Suprapubic skin (tissue), 4 donors: Measurements from ENCODE around the gene GRM7. TPM values are rescaled to one million over a fixed set of nuclear protein-coding genes. Genes with fewer than 3 reads are reported as not detected.

Experiments
- DNase-seq, 2 donors: peaks; one replicate each; pipeline ENCODE4 v3.0.0-alpha.2; 2019; ENCODE audit warnings: low spot score in 2 of 2
- H3K27ac ChIP-seq: fragments of 200-600 bp; sonication (generic); one replicate; pipeline ENCODE4 v1.5.1; 2019
- H3K27me3 ChIP-seq: fragments of 200-600 bp; sonication (generic); one replicate; pipeline ENCODE4 v1.5.1; 2019
- H3K36me3 ChIP-seq: fragments of 200-600 bp; sonication (generic); one replicate; pipeline ENCODE4 v1.5.1; 2019
- H3K4me1 ChIP-seq: fragments of 200-600 bp; sonication (generic); one replicate; pipeline ENCODE4 v1.5.1; 2019
- H3K4me3 ChIP-seq: fragments of 200-600 bp; sonication (generic); one replicate; pipeline ENCODE4 v1.5.1; 2019; ENCODE audit warnings: mild to moderate bottlenecking
- H3K9me3 ChIP-seq: fragments of 200-600 bp; sonication (generic); one replicate; pipeline ENCODE4 v1.5.1; 2019
- EP300 ChIP-seq: sonication (generic); formaldehyde crosslinking; IDR thresholded peaks from one replicate; pipeline ENCODE4 v1.6.1; 2017; ENCODE audit warnings: antibody characterized with exemption
- POLR2A ChIP-seq, 2 donors: fragments of 450-650 bp; IDR thresholded peaks; one replicate each; pipeline ENCODE4 v1.6.1; 2017; ENCODE audit warnings: antibody characterized with exemption in 2 of 2, mild to moderate bottlenecking in 2 of 2, moderate library complexity in 2 of 2
- POLR2AphosphoS5 ChIP-seq, 3 donors: sonication (generic); formaldehyde crosslinking; IDR thresholded peaks; one replicate each; pipeline ENCODE4 v1.6.1; 2017; ENCODE audit warnings: antibody characterized with exemption in 3 of 3
- WGBS: methylation state at CpG from one replicate; pipeline ENCODE4 v1.1.5; 2018; 5-methylcytosine and 5-hydroxymethylcytosine counted together
- total RNA-seq, 4 donors: library from RNA; depleted of rRNA; stranded (reverse); fragments of >200 nt; gene quantifications; one replicate each; pipeline ENCODE4 v1.1.0, GENCODE V29; 2016
- TF ChIP-seq, protein P1 (sequence below), 2 donors: fragments of 200-600 bp in 1 of 2; fragments of 450-650 bp in 1 of 2; sonication (generic) in 1 of 2; IDR thresholded peaks; one replicate each; pipeline ENCODE4 v1.5.1; 2016 to 2019; ENCODE audit warnings: antibody characterized with exemption in 2 of 2, mild to moderate bottlenecking in 1 of 2, moderate library complexity in 1 of 2

The GRM7 gene
- total RNA-seq, 4 donors from 2014 or later: 0.21 to 0.48 TPM; not detected in 2

DNA sequence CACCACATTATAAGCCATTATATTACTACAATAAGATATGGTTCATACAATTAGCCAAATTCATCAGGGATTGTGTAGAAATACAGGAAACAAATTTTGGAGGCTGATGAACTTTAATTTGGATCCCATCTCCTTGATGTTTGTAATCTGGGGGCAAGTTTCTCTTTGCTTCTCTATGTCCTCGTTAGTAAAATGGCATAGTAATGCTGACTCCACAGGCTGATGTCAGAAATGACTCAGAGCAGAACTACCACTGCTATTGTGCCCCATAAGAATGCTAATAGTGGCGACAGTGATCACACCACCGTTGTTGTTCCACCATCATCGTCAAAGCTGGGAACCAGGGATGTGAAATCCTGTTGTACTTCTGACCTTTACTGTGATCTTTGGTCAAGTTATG lies 918.4 kb downstream of the GRM7 start:
- 81% methylated on average over 4 of the region's 4 CpGs for WGBS
- H3K4me1 ChIP-seq: no peaks in the 10 kb centered on the region
- no peak overlapping the region for H3K27ac ChIP-seq
- no peaks in the 10 kb centered on the region for H3K9me3 ChIP-seq
- H3K36me3 ChIP-seq: no peaks in the 10 kb centered on the region
- no peak overlapping the region for H3K4me3 ChIP-seq
- no peak for TF ChIP-seq POLR2AphosphoS5 (IDR thresholded peaks at IDR 0.05)
- TF ChIP-seq, protein P1, sequence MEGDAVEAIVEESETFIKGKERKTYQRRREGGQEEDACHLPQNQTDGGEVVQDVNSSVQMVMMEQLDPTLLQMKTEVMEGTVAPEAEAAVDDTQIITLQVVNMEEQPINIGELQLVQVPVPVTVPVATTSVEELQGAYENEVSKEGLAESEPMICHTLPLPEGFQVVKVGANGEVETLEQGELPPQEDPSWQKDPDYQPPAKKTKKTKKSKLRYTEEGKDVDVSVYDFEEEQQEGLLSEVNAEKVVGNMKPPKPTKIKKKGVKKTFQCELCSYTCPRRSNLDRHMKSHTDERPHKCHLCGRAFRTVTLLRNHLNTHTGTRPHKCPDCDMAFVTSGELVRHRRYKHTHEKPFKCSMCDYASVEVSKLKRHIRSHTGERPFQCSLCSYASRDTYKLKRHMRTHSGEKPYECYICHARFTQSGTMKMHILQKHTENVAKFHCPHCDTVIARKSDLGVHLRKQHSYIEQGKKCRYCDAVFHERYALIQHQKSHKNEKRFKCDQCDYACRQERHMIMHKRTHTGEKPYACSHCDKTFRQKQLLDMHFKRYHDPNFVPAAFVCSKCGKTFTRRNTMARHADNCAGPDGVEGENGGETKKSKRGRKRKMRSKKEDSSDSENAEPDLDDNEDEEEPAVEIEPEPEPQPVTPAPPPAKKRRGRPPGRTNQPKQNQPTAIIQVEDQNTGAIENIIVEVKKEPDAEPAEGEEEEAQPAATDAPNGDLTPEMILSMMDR (IDR thresholded peaks at IDR 0.05): no peak
- TF ChIP-seq EP300: no peak
- TF ChIP-seq POLR2A (IDR thresholded peaks at IDR 0.05): no peak
- no peaks in the 10 kb centered on the region for H3K27me3 ChIP-seq
- DNase-seq: no peak

DNA sequence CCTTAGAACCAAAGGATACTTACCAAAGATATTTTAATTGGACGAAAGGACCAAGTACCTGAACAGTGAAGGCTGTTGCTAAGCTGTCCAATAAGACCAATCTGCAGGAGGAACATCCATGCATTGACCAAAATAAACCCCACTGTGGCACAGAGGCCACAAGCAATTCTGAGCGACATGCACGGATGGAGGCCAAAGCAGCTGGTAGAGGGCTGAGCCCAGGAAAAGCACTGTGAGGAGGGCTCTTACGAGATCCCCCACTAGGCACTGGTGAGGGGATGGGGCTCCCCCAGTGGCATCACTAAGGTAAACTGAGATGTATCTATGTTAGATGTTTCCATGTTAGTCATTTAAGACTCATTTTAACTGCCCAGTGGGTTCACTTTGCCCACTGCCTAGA lies 920.5 kb downstream of the GRM7 start:
- H3K9me3 ChIP-seq: no peaks in the 10 kb centered on the region
- no peak overlapping the region for H3K27ac ChIP-seq
- no peak for DNase-seq
- no peak overlapping the region for H3K4me3 ChIP-seq
- 88% methylated on average over 4 of the region's 4 CpGs for WGBS
- H3K27me3 ChIP-seq: no peaks in the 10 kb centered on the region
- TF ChIP-seq, protein P1 (IDR thresholded peaks at IDR 0.05): no peak
- no peaks in the 10 kb centered on the region for H3K36me3 ChIP-seq
- no peaks in the 10 kb centered on the region for H3K4me1 ChIP-seq

GRCh38 chr3:7787871-7788828 lies 927.2 kb downstream of the GRM7 start:
- Histone ChIP-seq H3K27me3 (no peaks in the 10 kb centered on the region), H3K36me3 (no peaks in the 10 kb centered on the region), H3K4me3 (no peak overlapping the region), H3K4me1 (no peaks in the 10 kb centered on the region), H3K27ac (no peak overlapping the region), H3K9me3 (no peaks in the 10 kb centered on the region)
- no peak for TF ChIP-seq EP300
- no peak for DNase-seq
- 64% methylated on average over 5 of the region's 5 CpGs for WGBS

DNA sequence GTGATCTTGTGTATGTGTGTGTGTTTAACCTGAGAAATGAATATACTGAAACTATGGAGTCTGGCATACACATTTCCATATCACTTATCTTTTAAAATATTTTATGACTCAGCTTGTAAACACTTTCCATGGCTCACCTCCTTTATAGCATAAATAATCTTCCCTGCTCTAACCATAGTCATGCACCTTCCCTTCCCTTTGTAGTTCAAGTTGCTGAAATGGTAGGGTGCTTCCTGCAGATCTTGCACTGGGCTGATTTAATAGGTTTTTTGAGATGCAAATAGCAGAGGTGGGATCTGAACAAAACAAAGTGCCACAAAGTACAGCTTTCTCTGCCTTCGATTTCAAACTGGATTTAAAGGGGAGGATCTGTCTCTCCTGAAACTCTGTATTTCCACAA lies 928.0 kb downstream of the GRM7 start:
- no peaks in the 10 kb centered on the region for H3K36me3 ChIP-seq
- no peak overlapping the region for H3K27ac ChIP-seq
- 45% methylated on average over 1 of the region's 1 CpG for WGBS
- H3K4me3 ChIP-seq: no peak overlapping the region
- no peaks in the 10 kb centered on the region for H3K27me3 ChIP-seq
- no peak for DNase-seq
- no peaks in the 10 kb centered on the region for H3K4me1 ChIP-seq
- no peak for TF ChIP-seq EP300
- TF ChIP-seq, protein P1 (IDR thresholded peaks at IDR 0.05): no peak
- TF ChIP-seq POLR2A (IDR thresholded peaks at IDR 0.05): no peak
- no peak for TF ChIP-seq POLR2AphosphoS5 (IDR thresholded peaks at IDR 0.05)
- no peaks in the 10 kb centered on the region for H3K9me3 ChIP-seq

DNA sequence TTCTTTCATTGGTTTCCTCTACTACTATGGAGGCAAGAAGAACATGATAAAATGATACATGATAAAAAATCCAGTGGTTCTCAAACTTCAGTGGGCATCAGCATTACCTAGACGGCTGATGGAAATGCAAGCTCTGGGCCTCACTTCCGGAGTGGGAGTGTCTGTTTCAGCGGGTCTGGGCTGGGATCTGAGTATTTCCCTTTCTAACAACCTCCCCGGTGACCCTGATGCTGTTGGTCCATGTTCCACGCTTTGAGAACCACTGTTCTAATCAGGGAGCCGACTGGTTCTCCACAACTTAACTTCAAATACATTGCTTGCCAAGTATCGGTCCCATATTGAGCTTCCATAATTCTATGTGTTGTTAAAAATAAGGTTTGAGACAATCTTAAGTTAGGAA lies 928.4 kb downstream of the GRM7 start:
- TF ChIP-seq EP300: no peak
- TF ChIP-seq, protein P1 (IDR thresholded peaks at IDR 0.05): no peak
- no peak for TF ChIP-seq POLR2AphosphoS5 (IDR thresholded peaks at IDR 0.05)
- no peak for TF ChIP-seq POLR2A (IDR thresholded peaks at IDR 0.05)
- no peaks in the 10 kb centered on the region for H3K4me1 ChIP-seq
- H3K27me3 ChIP-seq: no peaks in the 10 kb centered on the region
- no peaks in the 10 kb centered on the region for H3K9me3 ChIP-seq
- H3K27ac ChIP-seq: no peak overlapping the region
- no peak overlapping the region for H3K4me3 ChIP-seq
- H3K36me3 ChIP-seq: no peaks in the 10 kb centered on the region
- no peak for DNase-seq
- WGBS: 79% methylated on average over 7 of the region's 7 CpGs
